Activated CD4-positive, alpha-beta T cell treated with anti-CD3 and anti-CD28 coated beads, Interleukin-10, Interleukin-2, amounts not matched to agents 100 ng/mL and 50 ng/mL, durations not matched to agents 16 hours and 8 hours (primary cell): ENCODE data around the gene TRAF2.

Experiments used
- DNase-seq: peaks from one replicate; pipeline ENCODE4 v3.0.0-alpha.2; 2020

The TRAF2 gene

DNA sequence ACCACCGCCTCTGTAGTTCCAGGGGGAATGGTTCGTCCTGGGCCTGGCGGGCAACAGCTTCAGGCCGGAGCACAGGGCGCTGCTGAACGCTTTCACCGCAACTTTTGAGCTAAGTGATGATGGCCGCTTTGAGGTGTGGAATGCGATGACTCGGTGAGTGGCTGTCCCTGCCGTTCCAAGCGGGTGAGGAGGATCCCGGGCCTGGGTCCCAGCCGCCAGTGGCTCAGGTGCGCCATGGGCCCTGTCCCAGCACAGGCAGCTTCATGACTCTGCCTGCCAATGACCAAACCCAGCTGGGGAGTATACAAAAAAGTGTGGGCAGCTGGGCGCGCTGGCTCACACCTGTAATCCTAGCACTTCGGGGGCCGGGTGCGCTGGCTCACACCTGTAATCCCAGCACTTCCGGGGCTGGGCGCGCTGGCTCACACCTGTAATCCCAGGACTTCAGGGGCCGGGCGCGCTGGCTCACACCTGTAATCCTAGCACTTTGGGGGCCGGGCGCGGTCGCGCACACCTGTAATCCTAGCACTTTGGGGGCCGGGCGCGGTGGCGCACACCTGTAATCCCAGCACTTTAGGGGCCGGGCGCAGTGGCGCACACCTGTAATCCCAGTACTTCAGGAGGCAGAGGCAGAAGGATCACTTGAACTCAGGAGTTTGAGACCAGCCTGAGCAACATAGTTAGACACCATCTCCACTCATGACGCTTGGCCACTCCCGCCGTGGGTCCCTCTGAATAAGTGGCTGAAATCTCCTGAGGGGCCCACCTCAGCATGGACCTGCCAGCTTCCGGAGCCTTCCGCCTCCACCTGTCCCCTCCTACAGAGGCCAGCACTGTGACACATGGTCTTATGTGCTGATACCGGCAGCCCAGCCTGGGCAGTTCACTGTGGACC lies 66.8 kb downstream of the TRAF2 start:
- no peak for DNase-seq

- no peak for DNase-seq
These were observed 67.5 kb downstream of the TRAF2 start for GRCh38 chr9:136953771-136954269.

DNA sequence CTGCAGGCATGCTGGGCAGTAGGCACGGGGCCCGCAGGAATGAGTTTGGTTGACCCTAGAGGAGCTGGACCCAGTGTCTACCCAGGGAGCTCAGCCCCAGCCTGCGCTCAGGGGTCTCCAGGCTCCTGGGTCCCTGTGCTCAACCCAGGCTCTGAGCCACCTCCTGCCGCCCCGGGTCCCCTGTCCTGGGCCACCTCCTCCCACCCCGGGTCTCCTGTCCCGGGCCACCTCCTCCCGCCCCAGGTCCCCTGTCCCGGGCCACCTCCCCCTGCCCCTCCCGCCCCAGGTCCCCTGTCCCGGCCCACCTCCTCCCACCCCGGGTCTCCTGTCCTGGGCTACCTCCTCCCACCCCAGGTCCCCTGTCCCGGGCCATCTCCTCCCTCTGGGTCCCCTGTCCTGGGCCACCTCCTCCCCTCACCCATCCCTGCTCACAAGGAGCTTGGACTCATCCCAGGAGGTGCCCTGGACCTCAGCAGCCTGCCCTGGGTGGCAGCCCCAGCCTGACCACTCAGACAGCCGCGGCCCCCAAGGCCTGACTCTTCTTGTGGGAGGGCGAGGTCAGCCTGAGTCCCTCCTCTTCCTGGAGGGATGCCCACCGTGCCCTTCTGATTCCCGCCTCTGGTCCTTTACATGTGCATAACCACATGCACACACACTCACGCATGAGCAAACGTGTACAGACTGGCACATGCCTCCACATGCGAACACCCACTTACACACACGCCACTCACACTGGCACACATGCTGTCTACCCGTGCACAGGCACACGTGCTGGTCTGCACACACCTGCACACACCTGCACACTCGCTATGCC lies 68.2 kb downstream of the TRAF2 start:
- no peak for DNase-seq

GRCh38 chr9:136955202-136955942 lies 69.1 kb downstream of the TRAF2 start:
- DNase-seq, result no peak

GRCh38 chr9:136955943-136956335 lies 69.6 kb downstream of the TRAF2 start:
- DNase-seq, result no peak

GRCh38 chr9:136956604-136957003 lies 70.3 kb downstream of the TRAF2 start:
- DNase-seq, result no peak

DNA sequence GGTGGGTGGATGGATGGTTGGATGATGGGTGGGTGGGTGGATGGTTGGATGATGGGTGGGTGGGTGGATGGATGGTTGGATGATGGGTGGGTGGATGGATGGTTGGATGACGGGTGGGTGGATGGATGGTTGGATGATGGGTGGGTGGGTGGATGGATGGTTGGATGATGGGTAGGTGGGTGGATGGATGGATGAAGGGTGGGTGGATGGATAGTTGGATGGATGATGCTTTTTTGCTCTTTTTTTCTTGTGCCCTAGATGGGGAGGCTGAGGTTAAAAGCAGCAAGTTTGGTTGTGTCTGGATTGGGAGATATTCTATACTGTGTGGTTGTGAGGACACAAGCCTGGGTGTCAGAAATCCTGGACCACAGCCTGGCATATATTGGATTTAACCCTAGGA lies 71.1 kb downstream of the TRAF2 start:
- no peak for DNase-seq

GRCh38 chr9:136957901-136958300 lies 71.6 kb downstream of the TRAF2 start:
- DNase-seq, result no peak

- DNase-seq, result no peak
These were observed 72.2 kb downstream of the TRAF2 start for GRCh38 chr9:136958473-136958872.

DNA sequence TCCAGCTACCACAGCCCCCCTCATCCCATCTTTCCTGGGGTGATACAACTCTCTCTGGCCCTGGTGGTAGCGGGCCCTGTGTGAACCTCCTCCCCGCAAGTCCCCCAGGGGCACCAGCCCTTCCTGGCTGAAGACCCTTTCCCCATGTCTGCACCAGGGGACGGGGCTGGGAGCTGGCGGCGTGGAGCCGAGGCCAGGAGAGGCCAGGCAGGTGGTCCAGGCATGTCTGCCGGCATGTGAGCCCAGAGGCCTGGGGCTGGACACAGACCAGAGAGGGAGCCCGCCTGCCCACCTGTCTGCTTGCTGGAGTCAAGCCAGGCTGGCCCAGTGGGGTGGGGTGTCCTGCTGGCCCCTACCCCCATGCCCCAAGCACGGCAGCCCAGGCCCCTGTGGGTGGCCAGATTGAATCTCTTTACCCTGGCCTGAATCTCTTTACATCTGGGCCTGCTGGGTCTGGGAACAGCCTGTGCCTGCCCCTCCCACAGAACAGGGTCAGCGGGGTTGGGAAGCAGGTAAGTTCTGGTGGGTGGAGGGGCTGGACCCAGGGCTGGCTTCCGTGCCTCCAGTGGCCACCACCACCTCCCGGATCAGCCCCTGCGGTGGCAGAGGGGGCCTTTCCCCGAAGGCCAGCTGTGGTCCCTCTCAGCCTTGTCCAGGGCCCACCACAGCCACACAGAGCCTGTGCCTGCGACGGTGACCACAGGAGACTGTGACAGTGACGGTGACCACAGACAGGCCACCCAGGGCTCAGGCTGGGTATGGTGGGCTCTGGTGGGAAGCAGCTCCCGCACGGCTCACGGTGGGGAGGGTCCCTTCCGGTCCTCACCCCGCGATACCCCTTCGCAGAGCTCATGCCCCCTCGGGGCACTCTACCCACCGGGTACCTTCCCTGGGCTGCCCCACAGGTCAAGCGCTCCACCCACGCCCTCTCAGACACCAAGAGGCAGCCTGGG lies 72.9 kb downstream of the TRAF2 start:
- no peak for DNase-seq

DNA sequence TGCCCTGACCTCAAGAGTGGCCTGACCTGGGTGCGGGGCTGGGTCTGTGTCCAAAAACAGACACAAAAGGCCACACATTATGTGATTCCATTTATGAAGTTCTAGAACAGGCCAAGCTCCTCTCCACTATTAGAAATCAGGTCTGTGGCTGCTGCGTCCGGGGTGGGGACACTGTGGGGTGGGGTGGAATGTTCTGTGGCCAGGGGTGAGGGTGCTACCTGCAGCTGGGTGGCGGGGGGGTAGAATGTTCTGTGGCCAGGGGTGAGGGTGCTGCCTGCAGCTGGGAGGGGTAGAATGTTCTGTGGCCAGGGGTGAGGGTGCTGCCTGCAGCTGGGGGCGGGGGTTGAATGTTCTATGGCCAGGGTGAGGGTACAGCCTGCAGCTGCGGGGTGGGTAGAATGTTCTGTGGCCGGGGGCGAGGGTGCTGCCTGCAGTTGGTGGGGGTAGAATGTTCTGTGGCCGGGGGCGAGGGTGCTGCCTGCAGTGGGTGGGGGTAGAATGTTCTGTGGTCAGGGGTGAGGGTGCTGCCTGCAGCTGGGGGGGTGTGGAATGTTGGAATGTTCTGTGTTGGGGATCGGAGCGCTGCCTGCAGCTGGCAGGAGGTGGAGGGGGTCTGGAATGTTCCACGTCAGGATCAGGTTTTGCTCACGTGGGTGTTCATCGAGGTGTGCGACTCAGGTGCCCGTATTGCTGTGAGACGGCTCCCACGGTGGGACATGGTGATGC lies 74.1 kb downstream of the TRAF2 start:
- no peak for DNase-seq

GRCh38 chr9:136960938-136961275 lies 74.6 kb downstream of the TRAF2 start:
- no peak for DNase-seq

DNA sequence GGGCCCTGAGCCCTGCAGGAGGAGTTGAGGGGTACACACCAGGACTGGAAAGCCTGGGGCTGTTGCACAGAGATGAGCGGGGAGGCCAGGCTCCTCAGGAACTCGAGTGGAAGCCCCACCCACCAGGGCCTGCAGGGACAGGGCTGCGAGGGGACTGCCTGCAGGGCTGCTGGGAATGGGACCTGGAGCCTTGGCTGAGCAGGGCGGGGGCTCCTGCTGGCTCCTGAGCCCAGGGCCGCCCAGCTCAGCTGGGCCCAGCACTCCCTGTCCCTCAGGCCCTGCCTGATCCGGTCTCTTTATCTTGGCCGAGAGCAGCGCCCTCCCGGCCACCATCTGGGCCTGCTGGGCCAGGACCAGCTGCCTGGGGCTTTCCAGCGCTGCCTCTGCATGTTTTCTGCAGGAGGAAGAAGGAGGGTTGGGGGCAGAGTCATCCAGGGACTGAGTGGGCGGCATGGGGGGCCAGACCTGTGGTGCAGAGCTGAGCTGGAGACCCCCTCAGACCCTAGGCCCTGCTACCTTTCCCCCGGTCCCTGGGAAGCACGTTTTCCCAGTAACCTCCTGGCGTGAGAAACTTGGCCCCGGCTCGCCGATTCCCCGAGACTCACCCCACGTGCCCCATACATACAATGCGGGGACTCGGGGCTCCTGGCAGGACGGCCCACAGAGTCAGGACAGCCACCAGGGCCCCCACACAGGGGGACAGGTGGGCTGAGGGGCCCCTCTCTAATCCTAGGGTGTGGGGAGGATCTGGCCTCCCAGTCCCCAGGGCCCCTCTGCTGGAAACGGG lies 75.2 kb downstream of the TRAF2 start:
- no peak for DNase-seq

GRCh38 chr9:136962163-136962562 lies 75.8 kb downstream of the TRAF2 start:
- DNase-seq, result no peak

DNA sequence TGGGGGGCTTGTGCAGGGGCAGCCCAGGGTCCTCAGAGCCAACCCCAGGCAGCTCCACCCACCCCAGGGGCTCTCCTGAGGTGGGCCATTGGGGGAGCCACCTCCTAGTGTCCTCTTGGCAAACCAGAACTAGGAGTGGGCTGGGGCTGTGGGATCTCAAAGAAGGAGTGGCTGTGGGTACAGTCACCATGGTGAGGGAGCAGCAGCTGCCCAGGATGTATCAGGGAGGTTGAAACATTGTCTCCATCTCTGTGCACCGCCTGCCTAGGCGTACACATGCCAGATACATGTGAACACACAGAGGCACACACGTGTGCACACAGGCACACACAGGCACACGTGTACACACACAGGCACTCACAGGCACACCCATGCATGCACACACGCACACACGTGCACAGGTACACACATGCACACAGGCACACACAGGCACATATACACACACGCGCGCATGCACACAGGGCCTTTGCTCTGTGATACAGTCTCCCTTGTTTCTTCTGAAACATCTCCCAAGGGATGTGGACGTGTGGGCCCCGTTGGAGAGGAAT lies 76.5 kb downstream of the TRAF2 start:
- no peak for DNase-seq

DNA sequence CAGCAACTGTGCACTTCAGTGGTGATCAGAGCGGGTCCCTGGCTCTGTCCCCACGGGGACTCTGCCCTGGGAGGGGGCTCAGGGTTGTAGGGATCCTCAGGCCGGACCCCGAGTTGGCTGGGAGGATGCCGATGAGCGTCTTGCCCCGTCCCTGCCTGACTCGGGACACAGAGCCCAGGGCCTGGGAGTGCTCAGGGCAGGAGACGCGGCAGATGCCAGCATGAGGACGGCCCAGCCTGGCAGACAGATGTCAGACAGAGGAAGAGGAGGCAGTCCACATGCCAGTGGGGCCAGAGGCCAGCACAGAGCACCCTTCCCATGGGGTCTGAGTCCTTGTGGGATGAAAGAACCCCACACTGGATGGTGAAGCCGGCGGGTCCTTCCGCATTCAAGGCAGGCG lies 77.0 kb downstream of the TRAF2 start:
- DNase-seq, result no peak

DNA sequence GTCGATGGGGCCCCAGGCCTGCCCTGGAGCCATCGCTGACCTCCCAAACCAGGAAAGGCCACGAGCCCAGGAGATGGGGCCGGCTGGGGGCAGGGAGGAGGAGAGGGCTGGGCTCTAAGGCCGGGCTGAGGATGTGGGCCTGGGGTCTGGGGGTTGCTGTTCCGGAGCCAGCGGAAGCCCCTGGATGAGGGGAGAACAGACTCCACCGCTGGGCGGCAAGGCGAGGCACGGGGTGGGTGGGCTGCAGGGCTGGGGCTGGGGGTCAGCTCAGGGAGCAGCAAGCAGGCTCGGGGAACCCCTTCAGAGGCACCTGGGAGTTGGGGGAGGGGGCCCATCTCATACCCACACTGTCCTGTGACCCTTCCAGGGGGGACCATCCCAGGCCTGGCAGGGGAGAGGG lies 77.4 kb downstream of the TRAF2 start:
- no peak for DNase-seq

DNA sequence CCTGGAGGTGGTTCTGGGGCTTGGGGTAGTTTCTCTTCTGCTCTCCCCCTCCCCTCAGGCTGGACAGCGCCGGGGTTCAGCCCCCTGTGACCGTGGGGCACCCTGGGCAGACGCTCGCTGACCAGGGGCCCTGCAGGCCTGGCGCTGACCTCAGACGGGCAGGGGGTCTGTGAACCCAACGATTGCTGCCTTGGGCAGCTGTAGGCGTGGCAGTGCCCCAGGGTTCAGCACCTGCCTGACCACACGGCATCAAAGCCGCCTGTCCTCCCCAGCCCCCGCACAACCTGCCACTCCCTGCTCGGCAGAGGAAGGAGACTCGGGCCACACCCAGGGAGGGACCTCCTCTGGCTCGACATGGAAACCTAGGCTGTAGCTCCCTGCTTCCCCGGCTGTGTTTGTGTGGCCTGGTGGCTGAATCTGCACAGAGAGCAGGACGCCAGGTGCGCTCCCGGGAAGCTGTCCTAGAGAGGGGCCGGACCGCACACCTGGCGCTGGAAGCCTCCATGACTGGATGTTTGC lies 77.9 kb downstream of the TRAF2 start:
- DNase-seq, result no peak

- DNase-seq, result no peak
These were observed 78.6 kb downstream of the TRAF2 start for GRCh38 chr9:136964833-136965422.
